Uterus (tissue), 2 donors: ENCODE results near the gene DDX3X.

Experiments used
- CTCF ChIP-seq, 4 experiments: fragments of 200-600 bp in 2 of 4; fragments of 450-650 bp in 2 of 4; sonication (generic) in 2 of 4; IDR thresholded peaks; one replicate each; pipeline ENCODE4 v1.5.1; 2016 to 2019; ENCODE audit warnings: antibody characterized with exemption in 4 of 4, mild to moderate bottlenecking in 2 of 4, moderate library complexity in 1 of 4
- POLR2A ChIP-seq, 2 donors: fragments of 450-650 bp; IDR thresholded peaks; one replicate each; pipeline ENCODE4 v1.6.1; 2016; ENCODE audit warnings: antibody characterized with exemption in 2 of 2, mild to moderate bottlenecking in 1 of 2, moderate library complexity in 1 of 2

- TF ChIP-seq CTCF (IDR thresholded peaks at IDR 0.05) (no peak), POLR2A (IDR thresholded peaks at IDR 0.05) (no peak)
Observed at GRCh38 chrX:41300758-41301437, 33.1 kb upstream of the DDX3X start.
